Activated CD4-positive, alpha-beta T cell treated with anti-CD3 and anti-CD28 coated beads, Interleukin-2, amount 10 ng/mL, durations not matched to agents 7 days and 5 days (primary cell): ENCODE data around the gene PGF. TPM values are rescaled to one million over a fixed set of nuclear protein-coding genes. Genes with fewer than 3 reads are reported as not detected.

Experiments
- CTCF ChIA-PET: fragments of 350-600 bp; sonication (Branson Sonifier 250); formaldehyde crosslinking; loops from one replicate; lab custom pipeline; 2021; ENCODE audit warnings: antibody characterized with exemption; lab: Charles Lee
- POLR2A ChIA-PET: fragments of 350-600 bp; sonication (Branson Sonifier 250); formaldehyde crosslinking; loops from one replicate; lab custom pipeline; 2021; ENCODE audit warnings: antibody characterized with exemption; lab: Charles Lee
- DNase-seq: peaks from one replicate; pipeline ENCODE4 v3.0.0-alpha.2; 2020
- H3K27ac Mint-ChIP-seq: one replicate; pipeline ENCODE4 v1.8.0; 2021; ENCODE audit warnings: mild to moderate bottlenecking, moderate library complexity, mixed read lengths
- H3K27me3 Mint-ChIP-seq: one replicate; pipeline ENCODE4 v1.8.0; 2021; ENCODE audit warnings: mixed read lengths
- H3K36me3 Mint-ChIP-seq: one replicate; pipeline ENCODE4 v1.8.0; 2021; ENCODE audit warnings: low read depth, mixed read lengths
- H3K4me1 Mint-ChIP-seq: one replicate; pipeline ENCODE4 v1.8.0; 2021; ENCODE audit warnings: mixed read lengths
- H3K4me3 Mint-ChIP-seq: one replicate; pipeline ENCODE4 v1.8.0; 2021; ENCODE audit warnings: mild to moderate bottlenecking, moderate library complexity, mixed read lengths
- H3K9me3 Mint-ChIP-seq: one replicate; pipeline ENCODE4 v1.8.0; 2021; ENCODE audit warnings: mixed read lengths
- total RNA-seq, 2 experiments: library from RNA; stranded (reverse); gene quantifications; one replicate each; pipeline ENCODE4 v1.2.3, GENCODE V29; 2021

PGF gene
- total RNA-seq, 2 experiments from 2014 or later, result 0.12 to 0.15 TPM

- no peak for DNase-seq
- H3K9me3 Mint-ChIP-seq, result no peaks in the 10 kb centered on the region
- H3K27ac Mint-ChIP-seq, result no peak overlapping the region
- no peak overlapping the region for H3K4me3 Mint-ChIP-seq
- ChIA-PET CTCF (interaction anchor here (0.5 to 1.7 kb wide), 2 partner anchors 17 to 55 kb away, joined by 3 to 4 read pairs; no protein-coding TSS in a partner anchor), POLR2A (no interaction called here)
- H3K27me3 Mint-ChIP-seq, result peaks cover 5% of the 10 kb centered on the region
- H3K4me1 Mint-ChIP-seq, result no peaks in the 10 kb centered on the region
- H3K36me3 Mint-ChIP-seq, result no peaks in the 10 kb centered on the region
Observed at GRCh38 chr14:74963178-74963704, 7.8 kb upstream of the PGF start.

GRCh38 chr14:74962493-74962892, 7.1 kb upstream of the PGF start:
- H3K27ac Mint-ChIP-seq, result no peak overlapping the region
- H3K9me3 Mint-ChIP-seq, result no peaks in the 10 kb centered on the region
- peaks cover 8% of the 10 kb centered on the region for H3K27me3 Mint-ChIP-seq
- POLR2A ChIA-PET, result no interaction called here
- CTCF ChIA-PET, result interaction anchor here (1.5 kb wide), 1 partner anchor 14 kb away, joined by 4 read pairs; no protein-coding TSS in a partner anchor
- H3K4me1 Mint-ChIP-seq, result no peaks in the 10 kb centered on the region
- no peaks in the 10 kb centered on the region for H3K36me3 Mint-ChIP-seq
- no peak for DNase-seq
- H3K4me3 Mint-ChIP-seq, result no peak overlapping the region

- DNase-seq, result no peak
- H3K4me3 Mint-ChIP-seq, result no peak overlapping the region
- peaks cover 9% of the 10 kb centered on the region for H3K27me3 Mint-ChIP-seq
- no peaks in the 10 kb centered on the region for H3K9me3 Mint-ChIP-seq
- POLR2A ChIA-PET, result no interaction called here
- CTCF ChIA-PET, result interaction anchor here (1.3 to 1.6 kb wide), 3 partner anchors 8 to 30 kb away, joined by 4 read pairs; no protein-coding TSS in a partner anchor
- no peaks in the 10 kb centered on the region for H3K4me1 Mint-ChIP-seq
- H3K36me3 Mint-ChIP-seq, result no peaks in the 10 kb centered on the region
- H3K27ac Mint-ChIP-seq, result no peak overlapping the region
Observed at GRCh38 chr14:74962046-74962445, 6.6 kb upstream of the PGF start.

DNA sequence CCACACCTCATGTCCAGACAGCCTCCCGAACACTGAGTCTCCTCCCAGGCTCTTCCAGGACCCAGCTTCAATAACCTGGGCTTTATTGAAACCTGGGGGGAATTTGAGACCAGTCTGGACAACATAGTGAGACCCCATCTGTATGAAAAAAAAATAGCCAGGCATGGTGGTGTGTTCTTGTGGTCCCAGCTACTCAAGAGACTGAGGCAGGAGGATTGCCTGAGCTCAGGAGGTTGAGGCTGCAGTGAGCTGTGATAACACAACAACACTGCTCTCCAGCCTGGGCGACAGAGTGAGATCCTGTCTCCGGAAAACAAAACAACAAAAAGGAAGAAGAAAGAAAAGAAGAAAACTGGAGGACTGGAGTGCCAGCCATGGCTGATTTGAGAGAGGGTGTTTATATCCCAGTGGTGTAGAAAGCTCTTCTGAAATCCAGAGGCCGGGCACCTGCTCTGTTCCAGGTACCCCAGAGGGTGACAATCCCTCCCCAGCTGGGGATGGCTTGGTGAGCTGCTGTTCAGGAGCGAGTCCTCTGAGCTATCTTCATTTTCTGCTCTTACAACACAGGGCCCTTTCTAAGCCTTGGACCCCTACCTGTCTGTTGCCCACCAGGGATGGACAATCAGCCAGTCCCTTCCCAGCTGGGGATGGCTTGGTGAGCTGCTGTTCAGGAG, 6.0 kb upstream of the PGF start:
- DNase-seq, result no peak
- Mint-ChIP-seq H3K36me3 (no peaks in the 10 kb centered on the region), H3K27ac (peak overlapping the region; percentile 48), H3K9me3 (no peaks in the 10 kb centered on the region), H3K4me1 (no peaks in the 10 kb centered on the region), H3K4me3 (no peak overlapping the region), H3K27me3 (peaks cover 14% of the 10 kb centered on the region)
- POLR2A ChIA-PET, result no interaction called here
- CTCF ChIA-PET, result interaction anchor here (0.6 to 1.6 kb wide), 7 partner anchors 9 to 263 kb away, joined by 3 to 4 read pairs (median 4); no protein-coding TSS in a partner anchor

DNA sequence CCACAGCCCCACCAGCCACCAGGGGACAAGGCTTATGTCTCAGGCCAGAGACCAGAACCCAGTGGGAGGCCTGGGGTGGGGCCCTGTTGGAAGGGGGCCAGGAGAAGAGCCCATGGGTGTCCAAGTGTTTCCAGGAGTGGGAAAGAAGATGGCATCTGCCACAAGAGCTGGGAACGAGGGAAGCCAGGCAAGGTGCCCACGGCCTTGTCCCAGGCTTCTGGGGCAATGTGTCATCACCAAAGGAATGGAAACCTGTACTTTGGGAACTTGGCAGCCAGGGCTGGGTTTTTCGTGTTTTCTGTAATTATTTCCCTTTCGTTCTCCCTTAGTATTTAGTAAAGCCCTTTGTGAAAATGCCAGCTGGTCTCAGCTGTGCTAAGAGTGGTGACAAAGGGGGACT, 5.3 kb upstream of the PGF start:
- Mint-ChIP-seq H3K36me3 (no peaks in the 10 kb centered on the region), H3K4me3 (no peak overlapping the region), H3K4me1 (no peaks in the 10 kb centered on the region), H3K27me3 (peaks cover 19% of the 10 kb centered on the region), H3K9me3 (no peaks in the 10 kb centered on the region), H3K27ac (no peak overlapping the region)
- ChIA-PET POLR2A (no interaction called here), CTCF (interaction anchor here (0.6 to 1.6 kb wide), 8 partner anchors 9 to 342 kb away, joined by 3 to 4 read pairs (median 4); no protein-coding TSS in a partner anchor)
- no peak for DNase-seq

- no peak for DNase-seq
- Mint-ChIP-seq H3K9me3 (no peaks in the 10 kb centered on the region), H3K4me3 (no peak overlapping the region), H3K4me1 (no peaks in the 10 kb centered on the region), H3K27me3 (peaks cover 19% of the 10 kb centered on the region), H3K36me3 (no peaks in the 10 kb centered on the region), H3K27ac (no peak overlapping the region)
- ChIA-PET POLR2A (no interaction called here), CTCF (interaction anchor here (0.8 to 1.5 kb wide), 4 partner anchors 47 to 343 kb away, joined by 3 to 4 read pairs (median 4); no protein-coding TSS in a partner anchor)
Observed at GRCh38 chr14:74959596-74960180, 4.3 kb upstream of the PGF start.

DNA sequence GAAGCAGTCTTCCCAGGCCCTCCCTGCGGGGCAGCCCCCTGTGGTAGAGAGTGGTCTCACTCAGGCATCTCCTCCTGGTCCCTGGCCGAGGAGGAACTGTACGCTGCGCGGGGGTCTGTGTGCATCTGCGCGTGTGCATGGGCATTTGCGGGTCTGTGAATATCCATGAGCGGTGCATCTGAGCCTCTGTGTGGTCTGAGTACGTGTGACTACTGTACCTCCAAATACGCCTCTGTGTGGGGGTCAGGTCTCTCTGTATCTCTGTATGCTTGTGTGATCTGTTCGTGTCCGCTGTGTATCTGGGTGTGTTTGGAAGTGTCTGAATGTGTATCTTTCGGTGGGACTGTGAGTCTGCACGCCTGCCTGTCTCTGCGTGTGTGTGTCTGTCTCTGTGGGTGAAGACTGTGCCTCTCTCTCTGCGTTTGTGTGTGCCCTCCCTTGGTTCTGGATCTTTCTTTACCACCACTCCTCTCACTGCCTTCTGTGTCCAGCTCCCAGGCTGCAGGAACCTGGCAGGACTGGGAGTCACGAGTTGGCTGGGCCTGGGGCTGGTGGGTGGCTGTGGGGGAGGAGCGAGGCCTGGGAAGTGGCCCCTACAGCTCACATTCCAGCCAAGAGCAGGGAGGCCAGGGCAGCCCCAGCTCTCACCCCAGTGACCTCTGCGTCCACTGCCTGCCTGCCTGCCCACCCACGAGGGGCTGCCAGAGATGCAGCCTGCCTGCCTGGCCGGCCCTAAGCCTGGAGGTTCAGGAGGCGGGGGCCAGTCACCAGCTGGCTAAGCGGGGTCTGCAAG, 1.1 kb upstream of the PGF start:
- Mint-ChIP-seq H3K4me3 (no peak overlapping the region), H3K9me3 (no peaks in the 10 kb centered on the region), H3K36me3 (no peaks in the 10 kb centered on the region), H3K27ac (no peak overlapping the region), H3K4me1 (no peaks in the 10 kb centered on the region), H3K27me3 (peaks cover 14% of the 10 kb centered on the region)
- no peak for DNase-seq
- ChIA-PET POLR2A (no interaction called here), CTCF (interaction anchor here (1.6 kb wide), 2 partner anchors 8 kb away, joined by 4 to 6 read pairs; no protein-coding TSS in a partner anchor)

DNA sequence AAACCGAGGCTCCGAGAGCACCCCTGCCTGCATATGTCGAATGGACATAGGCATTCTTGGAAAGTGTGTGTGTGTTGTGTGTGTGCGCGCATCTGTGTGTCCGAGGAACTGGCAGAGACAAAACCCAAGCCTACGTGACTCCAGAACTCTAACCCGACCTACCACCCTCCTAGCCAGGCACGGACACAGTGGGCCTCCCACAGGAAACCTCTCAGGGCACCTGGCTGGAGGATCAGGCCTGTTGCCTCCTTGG, 556 bp upstream of the PGF start:
- no peak for DNase-seq
- Mint-ChIP-seq H3K27me3 (peaks cover 14% of the 10 kb centered on the region), H3K9me3 (no peaks in the 10 kb centered on the region), H3K27ac (no peak overlapping the region), H3K36me3 (no peaks in the 10 kb centered on the region), H3K4me1 (no peaks in the 10 kb centered on the region), H3K4me3 (peak overlapping the region; percentile 43)
- CTCF ChIA-PET, result interaction anchor here (0.6 to 1.6 kb wide), 2 partner anchors 9 to 27 kb away, joined by 3 to 6 read pairs; no protein-coding TSS in a partner anchor
- POLR2A ChIA-PET, result no interaction called here

- Mint-ChIP-seq H3K36me3 (no peaks in the 10 kb centered on the region), H3K4me3 (peak overlapping the region; percentile 48), H3K4me1 (no peaks in the 10 kb centered on the region), H3K9me3 (no peaks in the 10 kb centered on the region), H3K27ac (no peak overlapping the region), H3K27me3 (peaks cover 14% of the 10 kb centered on the region)
- ChIA-PET POLR2A (no interaction called here), CTCF (interaction anchor here (1.1 to 2.0 kb wide), 6 partner anchors 9 to 111 kb away, joined by 3 to 7 read pairs (median 6); no protein-coding TSS in a partner anchor)
- no peak for DNase-seq
Observed at GRCh38 chr14:74954947-74955228, 509 bp downstream of the PGF start.

- Mint-ChIP-seq H3K4me1 (no peaks in the 10 kb centered on the region), H3K27ac (no peak overlapping the region), H3K4me3 (no peak overlapping the region), H3K9me3 (no peaks in the 10 kb centered on the region), H3K27me3 (peaks cover 14% of the 10 kb centered on the region), H3K36me3 (no peaks in the 10 kb centered on the region)
- DNase-seq, result no peak
- ChIA-PET CTCF (interaction anchor here (0.6 to 2.0 kb wide), 9 partner anchors 8 to 111 kb away, joined by 3 to 7 read pairs (median 3); no protein-coding TSS in a partner anchor), POLR2A (no interaction called here)
Observed at GRCh38 chr14:74954232-74954946, 1.0 kb downstream of the PGF start.

DNA sequence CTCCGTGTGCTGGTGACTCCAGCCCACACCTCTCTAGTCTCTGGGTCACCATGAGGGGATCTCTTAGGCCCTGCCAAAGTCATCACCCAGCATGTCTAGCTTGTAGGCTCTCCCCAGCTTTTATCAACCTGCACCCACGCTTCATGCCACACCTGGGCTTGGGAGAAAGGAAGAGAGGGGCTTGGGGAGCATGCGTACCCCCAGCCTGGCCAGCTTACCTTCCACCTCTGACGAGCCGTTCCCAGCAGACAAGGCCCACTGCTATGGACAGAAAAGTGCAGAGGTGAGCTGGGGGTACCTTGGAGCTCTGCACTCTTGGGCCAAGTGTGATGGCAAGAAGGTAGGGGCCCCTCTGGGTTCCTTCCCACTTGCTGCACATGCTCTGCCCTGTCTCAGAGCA, 1.7 kb downstream of the PGF start:
- CTCF ChIA-PET, result interaction anchor here (0.6 to 2.0 kb wide), 8 partner anchors 8 to 93 kb away, joined by 3 to 7 read pairs (median 3); no protein-coding TSS in a partner anchor
- Mint-ChIP-seq H3K27me3 (peaks cover 14% of the 10 kb centered on the region), H3K9me3 (no peaks in the 10 kb centered on the region), H3K36me3 (no peaks in the 10 kb centered on the region), H3K4me1 (no peaks in the 10 kb centered on the region), H3K27ac (no peak overlapping the region), H3K4me3 (no peak overlapping the region)
- no peak for DNase-seq
- POLR2A ChIA-PET, result no interaction called here
